Measurements from ENCODE around the gene THBS4.

GRCh38 chr5:80116465-80116864 is 81.3 kb downstream of the THBS4 start:
- TF ChIP-seq TAF1 (IDR thresholded peaks at IDR 0.05; ENCODE audit: borderline replicate concordance, low read depth, low read length): no peak
- TF ChIP-seq POLR2A (IDR thresholded peaks at IDR 0.05; ENCODE audit: low read depth, low read length): no peak
- no peak for TF ChIP-seq POLR2AphosphoS5 (IDR thresholded peaks at IDR 0.05; ENCODE audit: low read depth, low read length)

Measured in GM12892 (cell line).